HEK293 (cell line): ENCODE results near the gene EAF2.

Experiments
- CTCF ChIA-PET: fragments of 350-600 bp; formaldehyde crosslinking; extraction: SDS; loops from one replicate; lab custom pipeline; 2021; ENCODE audit warnings: antibody characterized with exemption; lab: Yijun Ruan, JAX
- POLR2A ChIA-PET: fragments of 300-600 bp; formaldehyde crosslinking; extraction: SDS; loops from one replicate; lab custom pipeline; 2020; ENCODE audit warnings: antibody characterized with exemption, inconsistent platforms; lab: Yijun Ruan, JAX
- H3K27ac ChIP-seq: fragments of 200-500 bp; sonication (Bioruptor generic); 2 replicates; pipeline ENCODE4 v1.5.1; 2014; ENCODE audit warnings: low read depth, low read length, control low read depth, inconsistent platforms; ENCODE audit errors: extremely low read depth
- H3K36me3 ChIP-seq, 2 experiments: fragments of 200-500 bp in 1 of 2; sonication (Bioruptor generic) in 1 of 2; 1 replicate in 1 of 2; 2 replicates in 1 of 2; pipeline ENCODE4 v1.5.1; 2014 to 2017; ENCODE audit warnings: inconsistent platforms in 2 of 2, low read length in 2 of 2; ENCODE audit not compliant: control insufficient read depth in 2 of 2, insufficient read depth in 1 of 2
- H3K4me1 ChIP-seq: fragments of 200-500 bp; sonication (Bioruptor generic); 2 replicates; pipeline ENCODE4 v1.5.1; 2014; ENCODE audit warnings: mild to moderate bottlenecking, low read length, inconsistent platforms; ENCODE audit not compliant: control insufficient read depth, insufficient read depth
- H3K4me3 ChIP-seq: 2 replicates; pipeline ENCODE4 v1.5.1; 2011; ENCODE audit warnings: low read depth, mild to moderate bottlenecking, control low read depth, low read length, moderate library complexity
- H3K9me3 ChIP-seq: fragments of 200-500 bp; sonication (Bioruptor generic); 2 replicates; pipeline ENCODE4 v1.5.1; 2014; ENCODE audit warnings: low read depth, low read length, inconsistent platforms; ENCODE audit not compliant: control insufficient read depth, insufficient read depth
- EGR2 ChIP-seq: fragments of 450-650 bp; formaldehyde crosslinking; IDR thresholded peaks from 2 replicates; pipeline ENCODE4 v1.5.1; 2016; ENCODE audit warnings: low read depth, missing biosample characterization, missing genetic modification characterization
- GLIS2 ChIP-seq: fragments of 450-650 bp; formaldehyde crosslinking; IDR thresholded peaks from 2 replicates; pipeline ENCODE4 v1.5.1; 2016; ENCODE audit warnings: missing biosample characterization, missing genetic modification characterization
- KLF16 ChIP-seq: fragments of 450-650 bp; formaldehyde crosslinking; IDR thresholded peaks from 2 replicates; pipeline ENCODE4 v1.5.1; 2017; ENCODE audit warnings: missing biosample characterization, missing genetic modification characterization
- KLF9 ChIP-seq: fragments of 450-650 bp; formaldehyde crosslinking; IDR thresholded peaks from 2 replicates; pipeline ENCODE4 v1.5.1; 2016; ENCODE audit warnings: missing biosample characterization, missing genetic modification characterization, low read depth
- PRDM1 ChIP-seq: fragments of 450-650 bp; formaldehyde crosslinking; IDR thresholded peaks from 2 replicates; pipeline ENCODE4; 2016; ENCODE audit warnings: missing biosample characterization, missing genetic modification characterization
- SP7 ChIP-seq: fragments of 450-650 bp; formaldehyde crosslinking; IDR thresholded peaks from 2 replicates; pipeline ENCODE4 v1.5.1; 2016; ENCODE audit warnings: missing biosample characterization, missing genetic modification characterization
- ZBTB7A ChIP-seq: fragments of 450-650 bp; formaldehyde crosslinking; IDR thresholded peaks from 2 replicates; pipeline ENCODE4 v1.5.1; 2016; ENCODE audit warnings: low read depth, missing biosample characterization, missing genetic modification characterization
- ZFP3 ChIP-seq: fragments of 450-650 bp; formaldehyde crosslinking; IDR thresholded peaks from 2 replicates; pipeline ENCODE4 v1.5.1; 2016; ENCODE audit warnings: low read depth, missing biosample characterization, missing genetic modification characterization
- ZNF114 ChIP-seq: fragments of 450-650 bp; formaldehyde crosslinking; IDR thresholded peaks from 2 replicates; pipeline ENCODE4 v1.5.0; 2017; ENCODE audit warnings: missing biosample characterization, missing genetic modification characterization
- ZNF140 ChIP-seq: fragments of 450-650 bp; formaldehyde crosslinking; IDR thresholded peaks from 2 replicates; pipeline ENCODE4 v1.5.1; 2016; ENCODE audit warnings: missing biosample characterization, missing genetic modification characterization
- ZNF19 ChIP-seq: fragments of 450-650 bp; formaldehyde crosslinking; IDR thresholded peaks from 2 replicates; pipeline ENCODE4; 2016; ENCODE audit warnings: missing biosample characterization, missing genetic modification characterization, low read depth
- ZNF221 ChIP-seq: fragments of 450-650 bp; formaldehyde crosslinking; IDR thresholded peaks from 2 replicates; pipeline ENCODE4 v1.5.1; 2017; ENCODE audit warnings: missing biosample characterization, missing genetic modification characterization, borderline replicate concordance
- ZNF48 ChIP-seq: fragments of 450-650 bp; formaldehyde crosslinking; IDR thresholded peaks from 2 replicates; pipeline ENCODE4 v1.5.1; 2016; ENCODE audit warnings: missing biosample characterization, missing genetic modification characterization
- ZNF521 ChIP-seq: fragments of 450-650 bp; formaldehyde crosslinking; IDR thresholded peaks from 2 replicates; pipeline ENCODE4 v1.5.1; 2017; ENCODE audit warnings: missing biosample characterization, mild to moderate bottlenecking, missing genetic modification characterization
- ZNF530 ChIP-seq: fragments of 450-650 bp; formaldehyde crosslinking; IDR thresholded peaks from 2 replicates; pipeline ENCODE4 v1.5.1; 2016; ENCODE audit warnings: low read depth, missing biosample characterization, missing genetic modification characterization
- ZNF701 ChIP-seq: fragments of 450-650 bp; formaldehyde crosslinking; IDR thresholded peaks from 2 replicates; pipeline ENCODE4 v1.5.1; 2016; ENCODE audit warnings: missing biosample characterization, missing genetic modification characterization
- ZNF785 ChIP-seq: fragments of 450-650 bp; formaldehyde crosslinking; IDR thresholded peaks from 2 replicates; pipeline ENCODE4 v1.5.1; 2016; ENCODE audit warnings: missing biosample characterization, missing genetic modification characterization
- ZSCAN23 ChIP-seq: fragments of 450-650 bp; formaldehyde crosslinking; IDR thresholded peaks from 2 replicates; pipeline ENCODE4 v1.5.1; 2016; ENCODE audit warnings: missing biosample characterization, missing genetic modification characterization
- TF ChIP-seq, protein P1 (sequence below): fragments of 450-650 bp; formaldehyde crosslinking; IDR thresholded peaks from 2 replicates; pipeline ENCODE4 v1.5.1; 2017; ENCODE audit warnings: missing biosample characterization, missing genetic modification characterization
- TF ChIP-seq, protein P2 (sequence below): fragments of 450-650 bp; formaldehyde crosslinking; IDR thresholded peaks from 2 replicates; pipeline ENCODE4 v1.5.1; 2016; ENCODE audit warnings: missing biosample characterization, missing genetic modification characterization
- TF ChIP-seq, protein P3 (sequence below): fragments of 450-650 bp; formaldehyde crosslinking; IDR thresholded peaks from 2 replicates; pipeline ENCODE4 v1.5.1; 2016; ENCODE audit warnings: missing biosample characterization, missing genetic modification characterization
- TF ChIP-seq, protein P4 (sequence below): fragments of 450-650 bp; formaldehyde crosslinking; IDR thresholded peaks from 2 replicates; pipeline ENCODE4 v1.5.1; 2016; ENCODE audit warnings: missing biosample characterization, missing genetic modification characterization
- TF ChIP-seq, protein P5 (sequence below): fragments of 450-650 bp; IDR thresholded peaks from 2 replicates; pipeline ENCODE4 v1.5.1; 2018; ENCODE audit warnings: missing biosample characterization, missing genetic modification characterization

Gene EAF2

DNA sequence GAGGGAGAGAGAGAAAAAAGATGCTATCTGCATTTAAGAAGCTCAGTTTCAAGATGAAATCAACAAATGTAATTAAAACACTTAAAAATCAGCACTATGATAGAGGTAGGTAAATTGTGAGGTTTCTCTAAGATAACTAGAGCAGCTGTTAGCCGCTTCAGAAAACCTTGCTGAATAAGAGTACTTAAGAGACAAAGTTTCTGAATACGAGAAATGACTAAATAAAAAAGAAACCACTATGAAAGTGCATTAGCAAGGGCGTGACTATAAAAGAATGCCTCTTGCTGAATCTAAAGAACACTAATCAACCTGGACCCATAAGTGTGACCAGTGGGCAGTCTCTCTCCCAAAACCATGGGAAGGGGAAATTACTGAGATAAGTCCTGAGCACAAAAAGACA lies 41.9 kb upstream of the EAF2 start:
- TF ChIP-seq, protein P1, sequence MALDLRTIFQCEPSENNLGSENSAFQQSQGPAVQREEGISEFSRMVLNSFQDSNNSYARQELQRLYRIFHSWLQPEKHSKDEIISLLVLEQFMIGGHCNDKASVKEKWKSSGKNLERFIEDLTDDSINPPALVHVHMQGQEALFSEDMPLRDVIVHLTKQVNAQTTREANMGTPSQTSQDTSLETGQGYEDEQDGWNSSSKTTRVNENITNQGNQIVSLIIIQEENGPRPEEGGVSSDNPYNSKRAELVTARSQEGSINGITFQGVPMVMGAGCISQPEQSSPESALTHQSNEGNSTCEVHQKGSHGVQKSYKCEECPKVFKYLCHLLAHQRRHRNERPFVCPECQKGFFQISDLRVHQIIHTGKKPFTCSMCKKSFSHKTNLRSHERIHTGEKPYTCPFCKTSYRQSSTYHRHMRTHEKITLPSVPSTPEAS (tag by site-specific recombination), result no peak
- TF ChIP-seq KLF9 (tag by site-specific recombination) (no peak), ZNF114 (tag by site-specific recombination) (no peak), ZFP3 (tag by site-specific recombination) (no peak), ZNF140 (tag by site-specific recombination) (no peak), ZNF221 (tag by site-specific recombination) (no peak), ZNF701 (tag by site-specific recombination) (no peak), EGR2 (no peak), ZNF530 (no peak), ZNF785 (no peak), GLIS2 (tag by site-specific recombination) (no peak), KLF16 (tag by site-specific recombination) (no peak), ZNF521 (tag by site-specific recombination) (no peak), SP7 (tag by site-specific recombination) (no peak), ZBTB7A (tag by site-specific recombination) (no peak)
- TF ChIP-seq, protein P2, sequence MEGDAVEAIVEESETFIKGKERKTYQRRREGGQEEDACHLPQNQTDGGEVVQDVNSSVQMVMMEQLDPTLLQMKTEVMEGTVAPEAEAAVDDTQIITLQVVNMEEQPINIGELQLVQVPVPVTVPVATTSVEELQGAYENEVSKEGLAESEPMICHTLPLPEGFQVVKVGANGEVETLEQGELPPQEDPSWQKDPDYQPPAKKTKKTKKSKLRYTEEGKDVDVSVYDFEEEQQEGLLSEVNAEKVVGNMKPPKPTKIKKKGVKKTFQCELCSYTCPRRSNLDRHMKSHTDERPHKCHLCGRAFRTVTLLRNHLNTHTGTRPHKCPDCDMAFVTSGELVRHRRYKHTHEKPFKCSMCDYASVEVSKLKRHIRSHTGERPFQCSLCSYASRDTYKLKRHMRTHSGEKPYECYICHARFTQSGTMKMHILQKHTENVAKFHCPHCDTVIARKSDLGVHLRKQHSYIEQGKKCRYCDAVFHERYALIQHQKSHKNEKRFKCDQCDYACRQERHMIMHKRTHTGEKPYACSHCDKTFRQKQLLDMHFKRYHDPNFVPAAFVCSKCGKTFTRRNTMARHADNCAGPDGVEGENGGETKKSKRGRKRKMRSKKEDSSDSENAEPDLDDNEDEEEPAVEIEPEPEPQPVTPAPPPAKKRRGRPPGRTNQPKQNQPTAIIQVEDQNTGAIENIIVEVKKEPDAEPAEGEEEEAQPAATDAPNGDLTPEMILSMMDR, result no peak
- TF ChIP-seq, protein P3, sequence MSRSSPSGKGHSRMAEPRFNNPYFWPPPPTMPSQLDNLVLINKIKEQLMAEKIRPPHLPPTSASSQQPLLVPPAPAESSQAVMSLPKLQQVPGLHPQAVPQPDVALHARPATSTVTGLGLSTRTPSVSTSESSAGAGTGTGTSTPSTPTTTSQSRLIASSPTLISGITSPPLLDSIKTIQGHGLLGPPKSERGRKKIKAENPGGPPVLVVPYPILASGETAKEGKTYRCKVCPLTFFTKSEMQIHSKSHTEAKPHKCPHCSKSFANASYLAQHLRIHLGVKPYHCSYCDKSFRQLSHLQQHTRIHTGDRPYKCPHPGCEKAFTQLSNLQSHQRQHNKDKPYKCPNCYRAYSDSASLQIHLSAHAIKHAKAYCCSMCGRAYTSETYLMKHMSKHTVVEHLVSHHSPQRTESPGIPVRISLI (tag by site-specific recombination), result no peak
- TF ChIP-seq, protein P4, sequence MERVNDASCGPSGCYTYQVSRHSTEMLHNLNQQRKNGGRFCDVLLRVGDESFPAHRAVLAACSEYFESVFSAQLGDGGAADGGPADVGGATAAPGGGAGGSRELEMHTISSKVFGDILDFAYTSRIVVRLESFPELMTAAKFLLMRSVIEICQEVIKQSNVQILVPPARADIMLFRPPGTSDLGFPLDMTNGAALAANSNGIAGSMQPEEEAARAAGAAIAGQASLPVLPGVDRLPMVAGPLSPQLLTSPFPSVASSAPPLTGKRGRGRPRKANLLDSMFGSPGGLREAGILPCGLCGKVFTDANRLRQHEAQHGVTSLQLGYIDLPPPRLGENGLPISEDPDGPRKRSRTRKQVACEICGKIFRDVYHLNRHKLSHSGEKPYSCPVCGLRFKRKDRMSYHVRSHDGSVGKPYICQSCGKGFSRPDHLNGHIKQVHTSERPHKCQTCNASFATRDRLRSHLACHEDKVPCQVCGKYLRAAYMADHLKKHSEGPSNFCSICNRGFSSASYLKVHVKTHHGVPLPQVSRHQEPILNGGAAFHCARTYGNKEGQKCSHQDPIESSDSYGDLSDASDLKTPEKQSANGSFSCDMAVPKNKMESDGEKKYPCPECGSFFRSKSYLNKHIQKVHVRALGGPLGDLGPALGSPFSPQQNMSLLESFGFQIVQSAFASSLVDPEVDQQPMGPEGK (tag by site-specific recombination), result no peak
- no peaks in the 10 kb centered on the region for H3K4me1 ChIP-seq
- ChIA-PET CTCF (no interaction called here), POLR2A (no interaction called here)
- H3K9me3 ChIP-seq, result no peaks in the 10 kb centered on the region
- H3K27ac ChIP-seq, result no peak overlapping the region
- H3K36me3 ChIP-seq, result peaks cover 3 to 50% of the 10 kb centered on the region in 2 experiments; a peak in 2 of 3 replicates
- H3K4me3 ChIP-seq, result no peak overlapping the region

DNA sequence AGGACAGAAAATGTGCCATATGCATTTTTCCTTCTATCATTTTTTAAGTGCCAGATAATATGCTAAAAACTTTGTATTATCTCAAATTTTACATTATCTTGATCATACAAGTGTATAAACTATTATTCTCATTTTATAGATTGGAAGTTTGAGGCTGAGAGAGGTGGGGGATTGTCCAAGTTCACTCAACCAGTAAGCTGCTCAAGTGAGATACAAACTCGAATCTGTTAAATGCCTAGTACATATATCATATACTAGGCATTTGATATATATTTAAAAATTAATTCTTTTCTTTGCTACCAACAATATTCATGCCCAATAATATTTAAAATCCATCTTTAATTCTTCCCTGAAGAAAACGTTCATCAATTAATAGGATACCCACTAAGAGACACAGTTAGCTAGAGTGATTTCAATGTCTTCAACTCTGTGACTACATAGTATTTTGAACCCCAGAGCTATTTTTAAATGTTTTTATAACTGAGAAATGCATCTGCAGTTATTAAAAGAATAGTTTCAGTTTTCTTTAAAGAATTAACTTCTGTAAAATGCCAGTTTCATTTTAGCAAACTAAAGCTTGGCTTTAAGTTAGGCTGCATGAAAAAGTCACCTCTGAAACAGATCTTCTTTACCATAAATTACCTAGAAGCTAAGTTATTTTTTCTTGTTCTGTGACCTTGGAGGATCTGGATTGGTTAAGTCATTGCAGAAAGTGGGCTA lies 40.6 kb upstream of the EAF2 start:
- POLR2A ChIA-PET, result no interaction called here
- Histone ChIP-seq H3K27ac (no peak overlapping the region), H3K4me3 (no peak overlapping the region), H3K9me3 (no peaks in the 10 kb centered on the region), H3K36me3 (peaks cover 0 to 45% of the 10 kb centered on the region in 2 experiments; a peak in 2 of 3 replicates), H3K4me1 (no peaks in the 10 kb centered on the region)
- TF ChIP-seq ZNF19 (tag by site-specific recombination) (no peak), PRDM1 (tag by site-specific recombination) (no peak), ZSCAN23 (no peak), ZNF48 (no peak)
- TF ChIP-seq, protein P5, sequence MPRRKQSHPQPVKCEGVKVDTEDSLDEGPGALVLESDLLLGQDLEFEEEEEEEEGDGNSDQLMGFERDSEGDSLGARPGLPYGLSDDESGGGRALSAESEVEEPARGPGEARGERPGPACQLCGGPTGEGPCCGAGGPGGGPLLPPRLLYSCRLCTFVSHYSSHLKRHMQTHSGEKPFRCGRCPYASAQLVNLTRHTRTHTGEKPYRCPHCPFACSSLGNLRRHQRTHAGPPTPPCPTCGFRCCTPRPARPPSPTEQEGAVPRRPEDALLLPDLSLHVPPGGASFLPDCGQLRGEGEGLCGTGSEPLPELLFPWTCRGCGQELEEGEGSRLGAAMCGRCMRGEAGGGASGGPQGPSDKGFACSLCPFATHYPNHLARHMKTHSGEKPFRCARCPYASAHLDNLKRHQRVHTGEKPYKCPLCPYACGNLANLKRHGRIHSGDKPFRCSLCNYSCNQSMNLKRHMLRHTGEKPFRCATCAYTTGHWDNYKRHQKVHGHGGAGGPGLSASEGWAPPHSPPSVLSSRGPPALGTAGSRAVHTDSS (tag by site-specific recombination), result no peak
- CTCF ChIA-PET, result no interaction called here
